H9 (cell line): ENCODE measurements around the gene HOXA2. TPM values are rescaled to one million over a fixed set of nuclear protein-coding genes. Genes with fewer than 3 reads are reported as not detected.

Experiments used
- DNase-seq: peaks from one replicate; pipeline ENCODE4 v3.0.0-alpha.2; 2017
- H2AFZ ChIP-seq: one replicate; pipeline ENCODE4 v1.6.1; 2013; ENCODE audit warnings: mild to moderate bottlenecking, low read length, control low read depth, moderate library complexity
- H2AK5ac ChIP-seq: 2 replicates; pipeline ENCODE4 v1.6.1; 2013; ENCODE audit warnings: low read length, control low read depth, mixed read lengths; ENCODE audit not compliant: insufficient read length
- H2BK120ac ChIP-seq: one replicate; pipeline ENCODE4 v1.6.1; 2013; ENCODE audit warnings: low read depth, mild to moderate bottlenecking, low read length, control low read depth, inconsistent platforms; ENCODE audit not compliant: poor library complexity, severe bottlenecking
- H2BK12ac ChIP-seq: 2 replicates; pipeline ENCODE4 v1.6.1; 2013; ENCODE audit warnings: low read length, control low read depth, mixed read lengths, low read depth; ENCODE audit not compliant: insufficient read length
- H2BK15ac ChIP-seq: 2 replicates; pipeline ENCODE4 v1.6.1; 2013; ENCODE audit warnings: low read depth, low read length, control low read depth
- H2BK20ac ChIP-seq: one replicate; pipeline ENCODE4 v1.6.1; 2013; ENCODE audit warnings: low read depth, mild to moderate bottlenecking, low read length, control low read depth, inconsistent platforms; ENCODE audit not compliant: poor library complexity, severe bottlenecking
- H2BK5ac ChIP-seq: 2 replicates; pipeline ENCODE4 v1.6.1; 2013; ENCODE audit warnings: low read length, control low read depth, mixed read lengths; ENCODE audit not compliant: insufficient read length
- H3K14ac ChIP-seq: 2 replicates; pipeline ENCODE4 v1.6.1; 2013; ENCODE audit warnings: low read length, control low read depth; ENCODE audit not compliant: insufficient read depth
- H3K18ac ChIP-seq: 2 replicates; pipeline ENCODE4 v1.6.1; 2013; ENCODE audit warnings: low read depth, mild to moderate bottlenecking, mixed read lengths, low read length, control low read depth; ENCODE audit not compliant: insufficient read length
- H3K23ac ChIP-seq: 2 replicates; pipeline ENCODE4 v1.6.1; 2013; ENCODE audit warnings: low read length, control low read depth, mixed read lengths, low read depth; ENCODE audit not compliant: insufficient read length
- H3K23me2 ChIP-seq: 2 replicates; pipeline ENCODE4 v1.6.1; 2013; ENCODE audit warnings: low read depth, mild to moderate bottlenecking, mixed read lengths, low read length, control low read depth; ENCODE audit not compliant: insufficient read length, poor library complexity, severe bottlenecking
- H3K27ac ChIP-seq: 2 replicates; pipeline ENCODE4 v1.5.1; 2013; ENCODE audit warnings: low read length, control low read depth, mixed read lengths, low read depth; ENCODE audit not compliant: insufficient read length
- H3K27me3 ChIP-seq: 2 replicates; pipeline ENCODE4 v1.6.1; 2013; ENCODE audit warnings: low read length, control low read depth, inconsistent platforms; ENCODE audit not compliant: insufficient read depth
- H3K4ac ChIP-seq: 2 replicates; pipeline ENCODE4 v1.6.1; 2013; ENCODE audit warnings: low read depth, mild to moderate bottlenecking, control low read depth, inconsistent platforms, low read length, moderate library complexity
- H3K4me1 ChIP-seq: 2 replicates; pipeline ENCODE4 v1.6.1; 2013; ENCODE audit warnings: low read length, control low read depth, inconsistent platforms; ENCODE audit not compliant: insufficient read depth
- H3K4me2 ChIP-seq: 2 replicates; pipeline ENCODE4 v1.6.1; 2013; ENCODE audit warnings: low read length, control low read depth, mixed read lengths; ENCODE audit not compliant: insufficient read length, insufficient read depth
- H3K56ac ChIP-seq: 2 replicates; pipeline ENCODE4 v1.6.1; 2013; ENCODE audit warnings: low read depth, mild to moderate bottlenecking, mixed read lengths, low read length, control low read depth; ENCODE audit not compliant: insufficient read length
- H3K79me1 ChIP-seq: 2 replicates; pipeline ENCODE4 v1.6.1; 2013; ENCODE audit warnings: low read depth, mild to moderate bottlenecking, moderate library complexity, low read length, control low read depth, inconsistent platforms; ENCODE audit not compliant: insufficient read depth, poor library complexity, severe bottlenecking
- H3K79me2 ChIP-seq: 2 replicates; pipeline ENCODE4 v1.6.1; 2013; ENCODE audit warnings: low read length, control low read depth, inconsistent platforms; ENCODE audit not compliant: insufficient read depth
- H3K9ac ChIP-seq: 2 replicates; pipeline ENCODE4 v1.6.1; 2013; ENCODE audit warnings: low read length, control low read depth, mixed read lengths; ENCODE audit not compliant: insufficient read length; ENCODE audit errors: extremely low read depth
- H3K9me3 ChIP-seq: one replicate; pipeline ENCODE4 v1.6.1; 2013; ENCODE audit warnings: low read depth, low read length, inconsistent platforms; ENCODE audit not compliant: control insufficient read depth
- H3T11ph ChIP-seq: one replicate; pipeline ENCODE4 v1.6.1; 2013; ENCODE audit warnings: mild to moderate bottlenecking, low read length, control low read depth, inconsistent platforms
- H4K20me1 ChIP-seq: one replicate; pipeline ENCODE4 v1.6.1; 2013; ENCODE audit not compliant: control insufficient read depth, insufficient read length, insufficient read depth
- H4K5ac ChIP-seq: 2 replicates; pipeline ENCODE4 v1.6.1; 2013; ENCODE audit warnings: low read depth, mild to moderate bottlenecking, mixed read lengths, low read length, control low read depth; ENCODE audit not compliant: insufficient read length
- H4K8ac ChIP-seq: replicated peaks from 2 replicates; pipeline ENCODE4 v1.6.1; 2013; ENCODE audit warnings: low read length, control low read depth, mixed read lengths, low read depth; ENCODE audit not compliant: insufficient read length
- H4K91ac ChIP-seq: 2 replicates; pipeline ENCODE4 v1.6.1; 2013; ENCODE audit warnings: low read depth, mild to moderate bottlenecking, moderate library complexity, mixed read lengths, low read length, control low read depth; ENCODE audit not compliant: insufficient read length
- H3K27ac Mint-ChIP-seq, 3 experiments: 2 replicates in 2 of 3; 3 replicates in 1 of 3; pipeline ENCODE4 v1.8.0; 2020 to 2021; ENCODE audit warnings: mixed read lengths in 3 of 3, mild to moderate bottlenecking in 1 of 3, moderate library complexity in 1 of 3
- H3K27me3 Mint-ChIP-seq: 2 replicates; pipeline ENCODE4 v1.8.0; 2021; ENCODE audit warnings: low read depth, mild to moderate bottlenecking, moderate library complexity, mixed read lengths
- H3K36me3 Mint-ChIP-seq, 3 experiments: 2 replicates in 2 of 3; 3 replicates in 1 of 3; pipeline ENCODE4 v1.8.0; 2020 to 2021; ENCODE audit warnings: low read depth in 3 of 3, mixed read lengths in 3 of 3; ENCODE audit not compliant: insufficient read depth in 1 of 3
- H3K4me1 Mint-ChIP-seq, 2 experiments: 2 replicates each; pipeline ENCODE4 v1.8.0; 2020; ENCODE audit warnings: mixed read lengths in 2 of 2
- H3K4me3 Mint-ChIP-seq, 2 experiments: 2 replicates in 1 of 2; 3 replicates in 1 of 2; pipeline ENCODE4 v1.8.0; 2020 to 2021; ENCODE audit warnings: mild to moderate bottlenecking in 2 of 2, mixed read lengths in 2 of 2, moderate library complexity in 1 of 2
- H3K9me3 Mint-ChIP-seq, 2 experiments: 2 replicates in 1 of 2; 3 replicates in 1 of 2; pipeline ENCODE4 v1.8.0; 2020; ENCODE audit warnings: mild to moderate bottlenecking in 2 of 2, mixed read lengths in 2 of 2, moderate library complexity in 1 of 2
- CTCF ChIP-seq: fragments of 200-600 bp; sonication (generic); conservative IDR thresholded peaks from 3 replicates; pipeline ENCODE4 v1.8.0; 2021; ENCODE audit warnings: antibody characterized with exemption, mild to moderate bottlenecking
- WGBS: extraction: QIAGEN DNeasy Blood & Tissue Kit; methylation state at CpG from one replicate; pipeline ENCODE4 v1.1.7; 2013; ENCODE audit warnings: missing lambda C conversion rate, low lambda C conversion rate, mixed read lengths; ENCODE audit not compliant: insufficient read length; ENCODE audit errors: extremely low coverage; 5-methylcytosine and 5-hydroxymethylcytosine counted together
- total RNA-seq: library from RNA; stranded (reverse); gene quantifications from 2 replicates; pipeline ENCODE4 v1.2.1, GENCODE V29; 2021

Gene HOXA2
- total RNA-seq, 1 experiment from 2014 or later, result not detected

GRCh38 chr7:27142580-27143022 lies 40.1 kb upstream of the HOXA2 start:
- Histone ChIP-seq H2BK5ac (no peak overlapping the region), H3K79me2 (no peaks in the 10 kb centered on the region), H4K20me1 (no peaks in the 10 kb centered on the region), H3K23ac (no peak overlapping the region), H4K8ac (no peak overlapping the region), H3T11ph (no peak overlapping the region), H3K23me2 (peaks cover 14% of the 10 kb centered on the region), H3K4ac (no peak overlapping the region), H3K9me3 (no peaks in the 10 kb centered on the region), H2BK15ac (no peak overlapping the region), H2BK120ac (no peak overlapping the region), H2AK5ac (no peak overlapping the region), H3K79me1 (no peaks in the 10 kb centered on the region), H2BK12ac (no peak overlapping the region), H2AFZ (no peak overlapping the region), H3K18ac (no peak overlapping the region), H3K14ac (no peak overlapping the region), H3K9ac (no peak overlapping the region), H4K91ac (no peak overlapping the region), H3K4me2 (peak overlapping the region; percentile 65), H3K56ac (no peak overlapping the region), H3K27ac (no peak overlapping the region), H3K4me1 (no peaks in the 10 kb centered on the region), H3K27me3 (peaks cover 98% of the 10 kb centered on the region), H2BK20ac (no peak overlapping the region), H4K5ac (no peak overlapping the region)
- Mint-ChIP-seq H3K4me1 (peaks cover 7 to 20% of the 10 kb centered on the region in 2 experiments), H3K9me3 (peaks cover 14 to 28% of the 10 kb centered on the region in 2 experiments), H3K4me3 (peak overlapping the region; percentile 58 to 77), H3K36me3 (no peaks in the 10 kb centered on the region; a peak in 2 of 7 replicates), H3K27me3 (peaks cover 100% of the 10 kb centered on the region), H3K27ac (no peak overlapping the region)
- DNase-seq, result no peak
- no CpG with 5 or more reads among the region's 29 CpGs for WGBS
- no peak for TF ChIP-seq CTCF
